ENCODE measurements around the gene NRXN3.

NRXN3 gene

GRCh38 chr14:78446807-78447206, 276.6 kb downstream of the NRXN3 start:
- in situ Hi-C loops (cut with MboI; ENCODE audit: low pct_unique_long_range_greater_than_20kb, low sequenced_read_pairs, unreplicated experiment) = no loop called here
- no peak for DNase-seq (ENCODE audit: low spot score)
- TF ChIP-seq CTCF (IDR thresholded peaks at IDR 0.05; ENCODE audit: extremely low read depth, insufficient read depth, missing control alignments) = no peak

- peak; percentile 89 for TF ChIP-seq CTCF (IDR thresholded peaks at IDR 0.05; ENCODE audit: extremely low read depth, insufficient read depth, missing control alignments)
- in situ Hi-C loops (cut with MboI; ENCODE audit: low pct_unique_long_range_greater_than_20kb, low sequenced_read_pairs, unreplicated experiment) = no loop called here
- DNase-seq (ENCODE audit: low spot score) = peak; percentile 59
These were observed 278.3 kb downstream of the NRXN3 start for GRCh38 chr14:78448164-78449094.

GRCh38 chr14:78450669-78451318, 280.6 kb downstream of the NRXN3 start:
- TF ChIP-seq CTCF (IDR thresholded peaks at IDR 0.05; ENCODE audit: extremely low read depth, insufficient read depth, missing control alignments) = no peak
- no peak for DNase-seq (ENCODE audit: low spot score)
- in situ Hi-C loops (cut with MboI; ENCODE audit: low pct_unique_long_range_greater_than_20kb, low sequenced_read_pairs, unreplicated experiment) = no loop called here

GRCh38 chr14:78451319-78451695, 281.1 kb downstream of the NRXN3 start:
- in situ Hi-C loops (cut with MboI; ENCODE audit: low pct_unique_long_range_greater_than_20kb, low sequenced_read_pairs, unreplicated experiment) = no loop called here
- TF ChIP-seq CTCF (IDR thresholded peaks at IDR 0.05; ENCODE audit: extremely low read depth, insufficient read depth, missing control alignments) = no peak
- DNase-seq (ENCODE audit: low spot score) = no peak

- in situ Hi-C loops (cut with MboI; ENCODE audit: low pct_unique_long_range_greater_than_20kb, low sequenced_read_pairs, unreplicated experiment) = no loop called here
- no peak for TF ChIP-seq CTCF (IDR thresholded peaks at IDR 0.05; ENCODE audit: extremely low read depth, insufficient read depth, missing control alignments)
These were observed 285.8 kb downstream of the NRXN3 start for GRCh38 chr14:78455896-78456435.

GRCh38 chr14:78469947-78470346, 299.8 kb downstream of the NRXN3 start:
- TF ChIP-seq CTCF (IDR thresholded peaks at IDR 0.05; ENCODE audit: extremely low read depth, insufficient read depth, missing control alignments) = no peak
- no peak for DNase-seq (ENCODE audit: low spot score)
- in situ Hi-C loops (cut with MboI; ENCODE audit: low pct_unique_long_range_greater_than_20kb, low sequenced_read_pairs, unreplicated experiment) = no loop called here

More at GRCh38 chr14:78455896-78456435, 285.8 kb downstream of the NRXN3 start:
- DNase-seq (ENCODE audit: low spot score) = peak; percentile 20
